Measurements from ENCODE around the gene TMEM9. TPM values are rescaled to one million over a fixed set of nuclear protein-coding genes. Genes with fewer than 3 reads are reported as not detected.

Gene TMEM9
- total and polyA plus RNA-seq, 8 donors = 21.7 to 53.8 (median 48.0) TPM

DNA sequence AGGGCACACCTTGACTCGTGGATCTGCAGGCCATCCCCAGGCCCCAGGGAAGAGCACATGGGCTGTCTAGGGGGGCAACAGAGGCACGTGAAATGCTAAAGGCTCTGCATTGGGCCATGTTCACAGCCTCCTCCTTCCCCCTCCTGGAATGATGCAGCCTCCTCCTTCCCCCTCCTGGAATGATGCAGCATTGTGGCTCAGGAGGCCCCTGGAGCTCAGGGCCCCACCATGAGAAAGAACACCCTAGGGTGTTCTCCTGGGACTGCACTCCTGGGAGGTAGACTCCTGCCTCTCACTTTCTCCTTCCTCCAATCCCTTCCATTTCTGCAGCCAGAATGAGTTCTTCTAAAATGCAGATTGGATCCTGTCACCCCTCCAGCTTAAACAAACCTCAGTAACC is 34.8 kb upstream of the TMEM9 start:
- WGBS, 5 donors = 61 to 82% (median 73%) methylated on average over 2 of the region's 2 CpGs
- H3K27ac ChIP-seq = no peak overlapping the region
- peaks cover 0 to 12% (median 0%) of the 10 kb centered on the region in 3 donors for H3K27me3 ChIP-seq
- no peaks in the 10 kb centered on the region for H3K9me3 ChIP-seq
- H3K36me3 ChIP-seq = no peaks in the 10 kb centered on the region
- no peak overlapping the region for H3K4me3 ChIP-seq
- intact Hi-C loops (cut with DNase I; ENCODE audit: low total_unique reads) = no loop called here
- H3K4me1 ChIP-seq = no peaks in the 10 kb centered on the region
- DNase-seq = no peak
- TF ChIP-seq, protein P1, sequence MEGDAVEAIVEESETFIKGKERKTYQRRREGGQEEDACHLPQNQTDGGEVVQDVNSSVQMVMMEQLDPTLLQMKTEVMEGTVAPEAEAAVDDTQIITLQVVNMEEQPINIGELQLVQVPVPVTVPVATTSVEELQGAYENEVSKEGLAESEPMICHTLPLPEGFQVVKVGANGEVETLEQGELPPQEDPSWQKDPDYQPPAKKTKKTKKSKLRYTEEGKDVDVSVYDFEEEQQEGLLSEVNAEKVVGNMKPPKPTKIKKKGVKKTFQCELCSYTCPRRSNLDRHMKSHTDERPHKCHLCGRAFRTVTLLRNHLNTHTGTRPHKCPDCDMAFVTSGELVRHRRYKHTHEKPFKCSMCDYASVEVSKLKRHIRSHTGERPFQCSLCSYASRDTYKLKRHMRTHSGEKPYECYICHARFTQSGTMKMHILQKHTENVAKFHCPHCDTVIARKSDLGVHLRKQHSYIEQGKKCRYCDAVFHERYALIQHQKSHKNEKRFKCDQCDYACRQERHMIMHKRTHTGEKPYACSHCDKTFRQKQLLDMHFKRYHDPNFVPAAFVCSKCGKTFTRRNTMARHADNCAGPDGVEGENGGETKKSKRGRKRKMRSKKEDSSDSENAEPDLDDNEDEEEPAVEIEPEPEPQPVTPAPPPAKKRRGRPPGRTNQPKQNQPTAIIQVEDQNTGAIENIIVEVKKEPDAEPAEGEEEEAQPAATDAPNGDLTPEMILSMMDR (IDR thresholded peaks at IDR 0.05) = no peak
- TF ChIP-seq POLR2AphosphoS5 (IDR thresholded peaks at IDR 0.05) (no peak), EP300 (IDR thresholded peaks at IDR 0.05) (no peak), POLR2A (IDR thresholded peaks at IDR 0.05) (no peak)

DNA sequence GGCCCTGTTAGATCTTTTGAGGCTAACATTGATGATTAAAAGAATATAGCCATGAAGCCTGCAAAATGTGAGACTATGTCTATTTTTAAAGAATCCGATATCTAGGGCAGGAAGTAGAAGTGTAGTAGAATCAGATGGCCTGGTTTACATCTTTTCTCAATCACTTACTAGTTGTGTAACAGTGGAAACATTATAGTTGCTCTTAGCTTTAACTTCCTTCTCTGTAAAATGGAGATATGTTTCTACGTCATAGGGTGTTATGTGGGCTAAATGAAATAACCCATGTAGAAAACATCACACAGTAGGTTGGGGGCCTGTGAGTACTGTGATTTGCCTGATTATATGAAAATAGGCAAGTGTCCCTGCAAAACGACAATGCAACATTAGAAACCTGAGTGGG is 31.9 kb upstream of the TMEM9 start:
- Histone ChIP-seq H3K27ac (no peak overlapping the region), H3K9me3 (no peaks in the 10 kb centered on the region), H3K27me3 (peaks cover 0 to 7% (median 0%) of the 10 kb centered on the region in 3 donors), H3K36me3 (no peaks in the 10 kb centered on the region), H3K4me3 (no peak overlapping the region), H3K4me1 (no peaks in the 10 kb centered on the region)
- DNase-seq = no peak
- intact Hi-C loops (cut with DNase I; ENCODE audit: low total_unique reads) = no loop called here
- 76 to 86% (median 84%) methylated on average over 3 of the region's 3 CpGs for WGBS, 5 donors
- TF ChIP-seq POLR2AphosphoS5 (IDR thresholded peaks at IDR 0.05) (no peak), EP300 (IDR thresholded peaks at IDR 0.05) (no peak), POLR2A (IDR thresholded peaks at IDR 0.05) (no peak)
- TF ChIP-seq, protein P1 (IDR thresholded peaks at IDR 0.05) = no peak

DNA sequence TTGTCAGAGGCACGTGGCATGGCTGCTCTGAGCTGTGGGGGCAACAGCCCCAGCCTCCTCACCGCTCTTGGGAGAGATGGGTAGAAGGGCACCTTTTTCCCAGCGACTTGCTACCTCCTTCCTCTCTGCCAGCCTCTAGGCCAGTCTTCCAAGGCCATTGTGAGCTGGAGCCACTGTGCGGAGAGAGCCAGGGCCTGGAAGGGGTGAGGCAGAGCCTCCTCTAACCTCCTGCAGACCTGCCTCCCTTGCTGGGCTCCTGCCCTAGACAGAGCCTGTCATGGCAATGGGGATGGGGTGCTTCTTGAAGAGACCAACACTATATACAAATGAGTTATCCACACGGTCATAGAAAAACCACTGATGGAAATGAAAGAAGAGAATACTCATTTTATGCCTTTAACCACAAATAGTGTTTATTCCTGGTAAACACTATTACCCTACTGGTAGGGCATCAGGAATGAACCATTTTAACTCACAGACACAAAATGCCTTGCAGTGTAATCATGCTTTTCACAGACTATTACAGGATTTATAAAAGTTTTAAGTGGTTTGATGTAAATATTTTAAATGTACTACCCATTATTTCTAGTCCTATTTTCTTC is 31.4 kb upstream of the TMEM9 start:
- intact Hi-C loops (cut with DNase I; ENCODE audit: low total_unique reads) = no loop called here
- TF ChIP-seq POLR2AphosphoS5 (IDR thresholded peaks at IDR 0.05) (no peak), POLR2A (IDR thresholded peaks at IDR 0.05) (no peak), EP300 (IDR thresholded peaks at IDR 0.05) (no peak)
- TF ChIP-seq, protein P1 (IDR thresholded peaks at IDR 0.05) = no peak
- no peaks in the 10 kb centered on the region for H3K36me3 ChIP-seq
- DNase-seq = no peak
- 75 to 90% (median 83%) methylated on average over 4 to 5 of the region's 5 CpGs for WGBS, 5 donors
- H3K9me3 ChIP-seq = no peaks in the 10 kb centered on the region
- no peaks in the 10 kb centered on the region for H3K4me1 ChIP-seq
- no peak overlapping the region for H3K4me3 ChIP-seq
- peaks cover 0 to 2% (median 0%) of the 10 kb centered on the region in 3 donors for H3K27me3 ChIP-seq
- H3K27ac ChIP-seq = no peak overlapping the region

DNA sequence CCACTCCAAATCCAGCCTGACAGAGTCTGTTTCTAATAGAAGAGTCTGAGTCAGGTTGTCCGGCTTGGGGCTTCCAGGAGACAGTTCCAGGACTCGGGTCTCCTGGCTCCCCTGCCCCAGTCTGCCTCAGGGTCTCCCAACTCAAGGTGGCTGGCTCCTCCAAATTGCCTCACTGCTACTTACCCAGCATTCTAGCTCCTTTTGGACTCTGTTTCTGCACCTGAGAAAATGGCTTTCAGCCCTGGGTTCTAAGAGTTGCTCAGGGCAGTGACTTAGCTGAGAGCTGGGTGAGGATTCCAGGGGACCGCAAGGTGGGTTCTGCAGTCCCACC is 30.8 kb upstream of the TMEM9 start:
- Histone ChIP-seq H3K36me3 (no peaks in the 10 kb centered on the region), H3K27ac (no peak overlapping the region), H3K4me3 (no peak overlapping the region), H3K27me3 (no peaks in the 10 kb centered on the region), H3K4me1 (no peaks in the 10 kb centered on the region), H3K9me3 (no peaks in the 10 kb centered on the region)
- no peak for DNase-seq
- no peak for TF ChIP-seq POLR2AphosphoS5 (IDR thresholded peaks at IDR 0.05)
- TF ChIP-seq, protein P1 (IDR thresholded peaks at IDR 0.05) = no peak
- no peak for TF ChIP-seq POLR2A (IDR thresholded peaks at IDR 0.05)
- TF ChIP-seq EP300 (IDR thresholded peaks at IDR 0.05) = no peak
- WGBS, 5 donors = 33 to 60% (median 44%) methylated on average over 1 to 3 of the region's 3 CpGs
- intact Hi-C loops (cut with DNase I; ENCODE audit: low total_unique reads) = no loop called here

Measured in stomach (tissue), 9 donors.